Skeletal muscle satellite cell (primary cell): Measurements from ENCODE around the gene BUB1.
"Not testable (repeated sequence)": the region's sequence is repeated elsewhere in the genome, so short reads cannot be mapped to it uniquely, and the experiment has no call there.

Source experiments
- H3K27me3 ChIP-seq: 2 replicates; pipeline ENCODE4 v1.7.0; 2013; ENCODE audit warnings: low read length; ENCODE audit not compliant: control insufficient read depth, insufficient read depth
- H3K36me3 ChIP-seq: 2 replicates; pipeline ENCODE4 v1.7.0; 2013; ENCODE audit warnings: mild to moderate bottlenecking, control low read depth, low read length; ENCODE audit not compliant: insufficient read depth
- H3K4me1 ChIP-seq: 2 replicates; pipeline ENCODE4 v1.7.0; 2013; ENCODE audit warnings: low read length; ENCODE audit not compliant: control insufficient read depth, insufficient read depth
- H3K4me2 ChIP-seq: 2 replicates; pipeline ENCODE4 v1.7.0; 2013; ENCODE audit warnings: mild to moderate bottlenecking, low read length
- H3K4me3 ChIP-seq: 2 replicates; pipeline ENCODE4 v1.7.0; 2013; ENCODE audit warnings: low read length
- H3K9ac ChIP-seq: 2 replicates; pipeline ENCODE4 v1.7.0; 2013; ENCODE audit warnings: mild to moderate bottlenecking, low read depth, low read length, moderate library complexity
- H3K9me3 ChIP-seq: replicated peaks from 2 replicates; pipeline ENCODE4 v1.7.0; 2013; ENCODE audit warnings: mild to moderate bottlenecking, control low read depth, low read length

Gene BUB1

DNA sequence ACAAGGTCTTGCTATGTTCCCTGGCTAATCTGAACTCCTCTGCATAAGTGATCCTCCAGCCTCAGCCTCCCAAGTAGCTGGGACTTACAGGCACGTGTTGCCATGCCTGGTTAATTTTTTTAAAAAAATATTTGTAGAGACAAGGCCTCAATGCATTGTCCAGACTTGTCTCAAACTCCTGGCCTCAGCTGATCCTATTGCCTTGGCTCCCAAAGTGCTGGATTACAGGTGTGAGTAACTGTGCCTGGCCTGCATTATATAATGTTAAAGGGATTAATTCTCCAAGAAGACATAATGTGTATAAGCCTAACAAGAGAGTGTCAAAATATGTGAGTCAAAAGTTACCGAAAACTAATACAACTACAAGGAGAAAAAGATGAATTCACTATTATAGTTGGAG lies 32.2 kb downstream of the BUB1 start:
- no peaks in the 10 kb centered on the region for H3K27me3 ChIP-seq
- peaks cover 18% of the 10 kb centered on the region for H3K36me3 ChIP-seq
- no peak overlapping the region for H3K4me3 ChIP-seq
- H3K4me2 ChIP-seq: no peak overlapping the region
- H3K9me3 ChIP-seq: no peaks in the 10 kb centered on the region
- no peaks in the 10 kb centered on the region for H3K4me1 ChIP-seq
- no peak overlapping the region for H3K9ac ChIP-seq

DNA sequence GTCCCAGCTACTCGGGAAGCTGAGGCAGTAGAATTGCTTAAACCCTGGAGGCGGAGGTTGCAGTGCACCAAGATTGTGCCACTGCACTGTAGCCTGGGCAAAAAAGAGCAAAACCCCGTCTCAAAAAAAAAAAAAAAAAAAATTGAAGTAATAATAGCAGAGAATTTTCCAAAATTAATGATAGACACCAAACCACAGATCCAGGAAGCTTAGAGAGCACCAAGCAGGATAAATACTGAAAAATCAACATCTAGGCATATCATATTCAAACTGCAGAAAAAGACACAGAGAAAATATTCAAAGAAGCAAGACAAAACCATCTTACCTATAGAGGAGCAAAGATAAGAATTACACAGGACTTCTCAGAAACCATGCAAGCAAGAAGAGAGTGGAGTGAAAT lies 33.5 kb downstream of the BUB1 start:
- no peaks in the 10 kb centered on the region for H3K27me3 ChIP-seq

DNA sequence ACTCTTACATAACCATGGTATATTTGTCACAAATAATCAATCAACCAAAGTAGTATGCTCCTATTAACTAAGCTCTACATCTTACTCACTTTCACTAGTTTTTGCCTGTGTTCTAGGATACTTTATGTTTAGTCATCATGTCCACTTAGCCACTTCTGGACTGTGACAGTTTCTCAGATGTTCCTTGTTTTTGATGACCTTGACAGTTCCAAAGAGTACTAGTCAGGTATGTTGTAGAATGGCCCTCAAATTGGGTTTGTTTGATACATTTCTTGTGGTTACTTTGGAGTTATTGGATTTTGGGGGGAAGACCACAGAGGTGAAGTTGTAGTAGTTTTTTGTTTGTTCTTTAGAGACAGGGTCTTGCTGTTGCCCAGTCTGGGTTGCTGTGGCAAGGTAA lies 35.5 kb downstream of the BUB1 start:
- H3K4me1 ChIP-seq: no peaks in the 10 kb centered on the region
- no peak overlapping the region for H3K9ac ChIP-seq
- no peaks in the 10 kb centered on the region for H3K9me3 ChIP-seq
- H3K36me3 ChIP-seq: peaks cover 26% of the 10 kb centered on the region
- no peaks in the 10 kb centered on the region for H3K27me3 ChIP-seq
- no peak overlapping the region for H3K4me2 ChIP-seq
- no peak overlapping the region for H3K4me3 ChIP-seq

More for the DNA sequence above, 33.5 kb downstream of the BUB1 start:
- Histone ChIP-seq H3K9ac (no peak overlapping the region), H3K36me3 (peaks cover 20% of the 10 kb centered on the region), H3K9me3 (no peaks in the 10 kb centered on the region), H3K4me2 (no peak overlapping the region), H3K4me3 (no peak overlapping the region), H3K4me1 (no peaks in the 10 kb centered on the region)

DNA sequence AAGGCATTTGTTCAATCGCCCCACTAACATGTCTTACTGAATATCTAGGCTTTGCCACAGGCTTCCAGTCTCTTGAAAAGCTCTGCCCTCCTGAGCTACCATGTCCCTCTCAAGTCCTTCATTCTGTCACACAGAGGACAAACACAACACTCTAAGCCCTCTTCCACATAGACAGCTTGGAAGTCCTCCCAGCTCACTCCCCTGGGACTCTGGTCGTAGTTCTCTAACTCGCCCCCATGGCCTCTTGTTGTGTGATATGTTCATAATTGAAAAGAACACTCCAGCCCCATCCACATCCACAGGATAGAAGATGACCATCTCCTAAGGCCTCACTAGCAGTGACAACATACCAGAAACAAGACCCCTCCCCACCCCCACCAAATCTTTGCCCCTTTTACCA lies 37.9 kb downstream of the BUB1 start:
- no peaks in the 10 kb centered on the region for H3K4me1 ChIP-seq
- H3K27me3 ChIP-seq: no peaks in the 10 kb centered on the region
- no peaks in the 10 kb centered on the region for H3K9me3 ChIP-seq
- H3K36me3 ChIP-seq: peaks cover 26% of the 10 kb centered on the region
- no peak overlapping the region for H3K4me3 ChIP-seq
- no peak overlapping the region for H3K9ac ChIP-seq
- no peak overlapping the region for H3K4me2 ChIP-seq

DNA sequence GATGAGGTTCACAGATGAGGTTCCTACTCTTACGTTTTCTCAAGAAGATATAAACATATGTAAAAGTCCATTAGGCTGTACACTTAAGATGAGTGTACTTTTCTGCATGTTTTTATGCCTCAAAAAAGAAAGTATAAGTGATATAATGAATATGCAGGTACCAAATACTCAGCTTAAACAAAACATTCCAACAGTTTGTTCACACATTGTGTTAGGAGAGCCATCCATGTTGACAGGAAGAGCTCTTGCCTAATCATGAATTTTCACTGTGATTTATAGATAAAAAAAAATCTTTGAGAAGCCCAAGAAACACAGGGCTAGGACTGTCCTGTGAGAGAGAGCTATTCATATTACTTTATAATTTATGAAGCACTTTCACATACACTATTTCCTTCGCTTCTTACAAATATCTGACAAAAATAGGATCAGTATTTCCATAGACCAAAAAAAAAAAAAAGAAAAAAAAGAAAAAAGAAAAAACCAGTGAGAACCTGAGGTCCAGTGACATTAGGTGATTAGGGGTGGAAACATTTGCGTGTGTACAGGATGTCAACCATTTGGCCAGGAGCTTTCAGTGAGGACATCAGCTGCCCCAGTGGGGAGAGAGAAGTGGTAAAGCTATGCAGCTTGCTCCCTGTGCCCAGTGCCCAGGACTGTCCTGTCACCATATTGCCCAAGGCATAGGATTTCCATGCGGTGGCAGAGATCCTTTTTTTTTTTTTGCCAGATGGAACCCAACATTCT lies 38.7 kb downstream of the BUB1 start:
- no peaks in the 10 kb centered on the region for H3K4me1 ChIP-seq
- no peak overlapping the region for H3K4me2 ChIP-seq

DNA sequence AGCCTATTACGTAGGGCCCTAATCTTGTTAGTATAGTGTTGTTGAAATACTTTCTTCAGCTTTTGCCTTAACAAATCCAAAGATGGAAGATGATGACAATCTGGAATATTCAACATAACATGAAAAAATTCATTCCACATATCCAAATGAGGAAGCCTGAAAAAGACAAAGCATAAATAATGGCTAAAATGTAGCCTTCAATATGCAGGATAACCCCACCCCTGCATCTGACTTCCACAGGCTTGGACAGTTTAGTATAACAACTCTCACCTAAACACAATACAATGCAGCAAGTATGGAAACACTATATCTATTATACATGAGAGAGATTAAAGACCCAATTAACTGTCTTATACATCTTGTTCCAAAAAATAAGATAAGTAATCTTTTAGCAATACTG lies 39.9 kb downstream of the BUB1 start:
- H3K36me3 ChIP-seq: peaks cover 31% of the 10 kb centered on the region
- no peak overlapping the region for H3K4me3 ChIP-seq
- no peaks in the 10 kb centered on the region for H3K27me3 ChIP-seq
- H3K9me3 ChIP-seq: no peaks in the 10 kb centered on the region
- H3K4me1 ChIP-seq: no peaks in the 10 kb centered on the region
- no peak overlapping the region for H3K4me2 ChIP-seq
- no peak overlapping the region for H3K9ac ChIP-seq

More for the DNA sequence above, 38.7 kb downstream of the BUB1 start:
- Histone ChIP-seq H3K9me3 (no peaks in the 10 kb centered on the region), H3K27me3 (no peaks in the 10 kb centered on the region), H3K9ac (no peak overlapping the region), H3K36me3 (peaks cover 31% of the 10 kb centered on the region), H3K4me3 (no peak overlapping the region)

DNA sequence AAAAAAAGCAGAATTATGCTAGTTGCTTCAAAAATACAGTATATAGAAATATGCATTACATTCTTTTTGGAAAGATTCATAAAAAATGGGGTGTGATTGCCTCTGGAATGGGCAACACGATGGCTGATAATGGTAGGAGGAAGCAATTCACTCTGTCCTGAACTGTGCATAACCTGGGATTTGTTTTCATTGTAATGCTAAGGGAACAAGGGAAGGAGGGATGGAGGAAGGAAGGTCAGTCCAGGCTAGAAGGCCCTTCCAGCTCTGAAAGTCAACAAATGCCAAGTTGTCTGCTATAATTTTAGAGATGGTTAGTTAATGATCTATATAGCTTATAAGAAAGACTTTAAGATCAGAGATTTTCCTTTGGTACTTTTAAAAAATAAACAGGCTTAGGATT lies 40.8 kb downstream of the BUB1 start:
- H3K9me3 ChIP-seq: no peaks in the 10 kb centered on the region

DNA sequence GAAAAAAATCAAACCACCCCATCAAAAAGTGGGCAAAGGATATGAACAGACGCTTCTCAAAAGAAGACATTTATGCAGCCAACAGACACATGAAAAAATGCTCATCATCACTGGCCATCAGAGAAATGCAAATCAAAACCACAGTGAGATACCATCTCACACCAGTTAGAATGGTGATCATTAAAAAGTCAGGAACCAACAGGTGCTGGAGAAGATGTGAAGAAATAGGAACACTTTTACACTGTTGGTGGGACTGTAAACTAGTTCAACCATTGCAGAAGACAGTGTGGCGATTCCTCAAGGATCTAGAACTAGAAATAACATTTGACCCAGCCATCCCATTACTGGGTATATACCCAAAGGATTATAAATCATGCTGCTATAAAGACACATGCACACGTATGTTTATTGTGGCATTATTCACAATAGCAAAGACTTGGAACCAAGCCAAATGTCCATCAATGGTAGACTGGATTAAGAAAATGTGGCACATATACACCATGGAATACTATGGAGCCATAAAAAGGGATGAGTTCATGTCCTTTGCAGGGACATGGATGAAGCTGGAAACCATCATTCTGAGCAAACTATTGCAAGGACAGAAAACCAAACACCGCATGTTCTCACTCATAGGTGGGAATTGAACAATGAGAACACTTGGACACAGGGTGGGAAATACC lies 41.8 kb downstream of the BUB1 start:
- not testable (repeated sequence) for H3K27me3 ChIP-seq, H3K4me1 ChIP-seq, H3K4me3 ChIP-seq, H3K4me2 ChIP-seq, H3K9me3 ChIP-seq, H3K9ac ChIP-seq
- peaks cover 21% of the 10 kb centered on the region for H3K36me3 ChIP-seq

More for the DNA sequence above, 40.8 kb downstream of the BUB1 start:
- Histone ChIP-seq H3K4me1 (no peaks in the 10 kb centered on the region), H3K27me3 (no peaks in the 10 kb centered on the region), H3K4me3 (no peak overlapping the region), H3K36me3 (peaks cover 28% of the 10 kb centered on the region), H3K9ac (no peak overlapping the region), H3K4me2 (no peak overlapping the region)

DNA sequence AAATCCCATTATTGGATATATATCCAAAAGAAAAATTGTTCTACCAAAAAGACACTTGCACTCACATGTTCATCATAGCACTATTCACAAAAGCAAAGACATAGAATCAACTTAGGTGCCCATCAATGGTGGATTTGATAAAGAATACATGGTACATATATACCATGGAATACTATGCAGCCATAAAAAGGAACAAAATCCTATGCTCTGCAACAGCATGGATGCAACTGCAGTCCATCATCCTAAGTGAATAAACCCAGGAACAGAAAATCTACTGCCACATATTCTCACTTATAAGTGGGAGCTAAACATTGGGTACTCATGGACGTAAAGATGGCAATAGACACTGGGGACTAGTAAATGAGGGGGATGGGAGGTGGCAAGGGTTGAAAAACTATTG lies 50.5 kb downstream of the BUB1 start:
- not testable (repeated sequence) for H3K4me3 ChIP-seq, H3K4me1 ChIP-seq, H3K27me3 ChIP-seq

DNA sequence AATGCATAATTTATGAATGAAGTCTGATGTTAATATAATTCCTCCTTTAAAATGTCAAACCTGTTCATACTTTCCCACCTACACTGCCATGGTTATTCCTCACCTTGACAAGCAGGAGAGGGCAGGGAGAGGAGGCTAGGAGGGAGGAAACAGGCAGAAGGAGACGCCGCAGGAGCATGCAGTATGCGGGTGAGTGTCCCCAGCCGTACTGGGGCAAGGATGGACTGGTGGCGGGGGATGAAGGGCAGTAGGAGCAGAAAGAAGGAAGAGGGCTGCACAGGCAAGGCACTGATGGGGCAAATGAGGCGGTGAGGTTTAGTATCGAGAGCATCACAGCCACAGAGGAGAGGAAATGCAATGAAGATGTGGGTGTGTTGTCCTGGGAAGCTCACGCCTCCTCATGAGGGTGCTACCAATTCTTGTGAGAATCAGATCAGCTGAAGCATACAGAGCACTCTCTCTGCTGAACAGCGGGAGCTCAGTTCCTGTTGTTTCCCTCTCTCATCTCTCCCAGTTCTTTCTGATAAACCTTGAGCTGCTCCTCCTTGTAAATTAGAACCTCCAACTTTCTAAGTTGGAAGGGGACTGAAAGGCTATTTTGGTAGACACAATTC lies 58.4 kb downstream of the BUB1 start:
- H3K9me3 ChIP-seq, H3K36me3 ChIP-seq, H3K4me2 ChIP-seq, H3K9ac ChIP-seq, H3K27me3 ChIP-seq, H3K4me3 ChIP-seq, H3K4me1 ChIP-seq: not testable (repeated sequence)

More for the DNA sequence above, 50.5 kb downstream of the BUB1 start:
- not testable (repeated sequence) for H3K9me3 ChIP-seq, H3K36me3 ChIP-seq, H3K9ac ChIP-seq, H3K4me2 ChIP-seq

DNA sequence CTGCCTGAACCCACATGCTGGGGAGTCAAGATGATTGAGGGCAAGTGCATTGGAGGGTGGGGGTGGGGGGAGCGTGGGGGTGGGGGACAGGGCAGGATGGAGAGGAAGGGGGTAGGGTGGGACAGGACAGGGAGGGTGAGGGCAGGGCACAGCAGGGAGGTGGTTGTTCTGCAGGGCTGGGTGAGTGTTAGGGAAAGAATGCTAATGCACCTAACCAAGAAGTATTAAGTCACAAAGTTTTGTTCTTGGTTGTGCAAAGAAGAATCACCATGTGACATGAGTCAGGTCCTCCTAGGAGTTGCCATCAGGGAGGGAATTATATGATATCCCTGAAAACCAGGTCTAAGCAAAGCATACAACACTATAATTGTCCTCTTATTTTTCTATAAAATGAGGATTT lies 63.9 kb downstream of the BUB1 start:
- H3K4me1 ChIP-seq, H3K9me3 ChIP-seq, H3K4me2 ChIP-seq, H3K4me3 ChIP-seq, H3K36me3 ChIP-seq, H3K27me3 ChIP-seq, H3K9ac ChIP-seq: not testable (repeated sequence)
